GM21515 (cell line): ENCODE data around the gene ULBP2.
"Not testable (repeated sequence)": the region's sequence is repeated elsewhere in the genome, so short reads cannot be mapped to it uniquely, and the experiment has no call there.

Experiments used
- ATAC-seq: cut with Tn5 transposase; IDR thresholded peaks from one replicate; pipeline ENCODE4 v1.9.1; 2021; ENCODE audit not compliant: unreplicated experiment

ULBP2 gene

GRCh38 chr6:149966319-149966718 lies 24.5 kb downstream of the ULBP2 start:
- not testable (repeated sequence) for ATAC-seq

DNA sequence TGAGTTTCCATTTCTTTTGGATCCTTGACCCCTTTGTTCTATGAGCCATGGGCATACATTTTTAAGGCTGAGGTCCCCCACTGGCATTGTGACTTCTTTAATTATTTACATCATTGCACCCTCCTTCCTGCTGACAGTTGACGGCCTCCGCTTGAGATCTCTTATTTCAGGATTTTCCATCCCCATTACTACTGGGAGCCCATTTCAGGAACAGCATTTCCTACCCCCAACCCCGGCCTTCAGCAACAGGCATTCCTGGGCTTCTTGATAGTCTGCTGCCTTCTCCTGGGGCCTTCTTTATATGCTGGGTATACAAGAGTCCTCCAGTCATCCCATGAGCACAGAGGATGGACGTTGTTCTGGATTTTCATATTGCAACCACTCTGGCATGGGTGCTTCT lies 25.8 kb downstream of the ULBP2 start:
- no peak for ATAC-seq

DNA sequence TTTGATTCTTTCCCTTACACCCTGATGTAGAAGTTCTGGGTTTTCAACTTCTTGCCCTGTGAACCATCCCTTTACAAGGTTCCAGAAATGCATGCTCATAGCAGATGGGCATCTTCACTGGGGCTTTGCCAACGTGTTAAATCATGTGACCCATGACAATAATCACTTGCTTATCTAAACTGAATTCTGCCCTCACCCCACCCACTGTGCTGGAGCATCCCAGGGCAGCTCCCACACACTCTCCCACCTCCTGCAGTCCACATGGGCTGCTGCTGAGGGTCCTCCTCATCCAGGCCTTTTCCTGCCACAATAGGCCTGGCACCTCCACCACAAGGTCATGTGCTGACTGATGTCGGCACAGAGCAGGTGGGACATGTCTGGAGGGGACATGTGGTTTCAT lies 26.2 kb downstream of the ULBP2 start:
- not testable (repeated sequence) for ATAC-seq

DNA sequence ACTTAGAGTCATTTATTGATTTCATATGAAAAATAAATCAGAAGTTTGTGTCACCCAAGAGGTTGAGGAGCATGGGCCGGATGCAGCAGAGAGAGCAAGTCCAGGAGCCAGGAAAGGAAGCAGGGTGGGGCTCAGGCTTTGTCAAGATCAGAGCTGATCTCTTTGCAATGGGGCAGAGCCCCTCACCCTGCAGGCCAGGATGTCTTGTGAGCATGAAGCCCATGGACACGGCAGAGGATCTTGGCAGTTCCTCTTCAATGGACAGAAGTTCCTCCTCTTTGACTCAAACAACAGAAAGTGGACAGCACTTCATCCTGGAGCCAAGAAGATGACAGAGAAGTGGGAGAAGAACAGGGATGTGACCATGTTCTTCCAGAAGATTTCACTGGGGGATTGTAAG lies 27.1 kb downstream of the ULBP2 start:
- not testable (repeated sequence) for ATAC-seq

DNA sequence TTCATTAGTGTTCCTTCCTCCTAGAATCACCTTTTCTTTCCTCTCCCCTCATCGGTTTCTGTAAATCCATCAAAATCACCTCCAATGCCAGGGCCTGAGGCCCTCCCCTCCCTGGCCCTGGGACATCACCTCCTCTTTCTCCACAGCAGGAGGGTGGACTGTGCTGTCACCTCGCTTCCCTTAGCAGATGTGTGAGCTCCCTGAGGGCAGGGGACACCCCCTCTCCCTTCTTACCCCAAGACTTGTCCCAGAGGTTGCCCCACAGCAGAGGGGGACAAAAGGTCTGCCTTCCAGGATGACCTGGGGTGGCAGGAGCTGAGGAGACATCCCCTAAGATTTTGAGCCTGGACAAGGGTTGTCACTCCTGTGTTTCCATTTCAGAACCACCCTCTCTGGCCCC lies 27.8 kb downstream of the ULBP2 start:
- ATAC-seq = no peak

- not testable (repeated sequence) for ATAC-seq
Measured at GRCh38 chr6:149974394-149974793, 32.6 kb downstream of the ULBP2 start.

GRCh38 chr6:149974825-149975224 lies 33.0 kb downstream of the ULBP2 start:
- ATAC-seq = no peak

- ATAC-seq = no peak
Measured at GRCh38 chr6:149975400-149975799, 33.6 kb downstream of the ULBP2 start.

GRCh38 chr6:149977221-149977620 lies 35.4 kb downstream of the ULBP2 start:
- ATAC-seq = no peak

DNA sequence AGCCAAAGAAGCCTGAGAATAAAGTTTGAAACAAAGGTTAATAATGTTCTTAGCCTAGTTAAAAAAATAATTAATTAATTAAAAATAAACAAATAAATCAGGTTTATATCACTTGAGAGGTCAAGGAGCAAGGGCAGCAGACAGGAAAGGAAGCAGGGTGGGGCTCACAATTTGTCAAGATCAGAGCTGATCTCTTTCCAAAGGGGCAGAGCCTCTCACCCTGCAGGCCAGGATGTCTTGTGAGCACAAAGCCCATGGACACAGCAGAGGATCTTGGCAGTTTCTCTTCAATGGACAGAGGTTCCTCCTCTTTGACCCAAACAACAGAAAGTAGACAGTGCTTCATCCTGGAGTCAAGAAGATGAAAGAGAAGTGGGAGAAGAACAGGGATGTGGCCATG lies 36.8 kb downstream of the ULBP2 start:
- ATAC-seq = no peak

GRCh38 chr6:149979293-149979692 lies 37.5 kb downstream of the ULBP2 start:
- no peak for ATAC-seq

GRCh38 chr6:149983145-149983544 lies 41.3 kb downstream of the ULBP2 start:
- ATAC-seq = no peak

DNA sequence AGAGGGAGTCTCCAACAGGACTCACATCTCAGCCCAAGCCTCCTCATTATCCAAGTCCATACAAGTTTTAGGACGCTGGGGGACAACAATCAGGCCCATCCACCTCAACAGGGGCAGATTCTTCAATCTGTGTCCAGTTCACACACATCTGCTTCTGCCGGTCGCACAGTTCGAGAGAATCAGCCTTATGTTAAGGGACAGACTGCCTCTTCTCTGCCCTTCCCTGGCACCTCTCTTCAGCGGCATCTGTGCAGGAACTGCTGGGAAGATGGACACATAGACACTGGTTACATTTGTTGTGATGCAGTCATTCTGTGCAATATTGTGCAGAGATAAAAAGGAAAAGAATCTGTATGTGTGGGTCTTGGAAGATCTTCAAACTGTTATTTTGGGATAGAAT lies 43.0 kb downstream of the ULBP2 start:
- ATAC-seq = no peak

- no peak for ATAC-seq
Measured at GRCh38 chr6:149985481-149985937, 43.7 kb downstream of the ULBP2 start.

DNA sequence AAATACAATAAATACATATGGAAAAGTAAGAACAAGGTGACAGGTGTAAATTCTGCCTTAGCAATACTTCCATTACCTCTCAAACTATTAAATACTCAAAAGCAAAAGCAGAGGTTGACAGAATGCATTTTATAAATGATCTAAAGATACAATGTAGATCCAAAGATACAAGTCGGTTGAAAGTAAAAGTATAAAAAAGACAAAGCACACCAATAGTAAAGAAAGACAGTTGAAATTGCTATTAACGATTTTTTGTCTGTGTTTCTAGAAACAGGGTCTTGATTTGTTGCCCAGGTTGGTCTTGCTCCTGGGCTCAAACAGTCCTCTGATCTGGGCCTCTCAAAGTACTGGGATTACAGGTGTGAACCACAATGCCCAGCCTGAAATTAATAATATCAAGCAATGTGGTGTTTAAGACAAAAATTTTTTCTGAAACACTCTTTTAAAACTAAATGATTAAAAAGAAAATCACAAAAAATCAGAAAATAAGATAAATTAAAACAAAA lies 45.8 kb downstream of the ULBP2 start:
- no peak for ATAC-seq

GRCh38 chr6:149988550-149989346 lies 46.9 kb downstream of the ULBP2 start:
- no peak for ATAC-seq

DNA sequence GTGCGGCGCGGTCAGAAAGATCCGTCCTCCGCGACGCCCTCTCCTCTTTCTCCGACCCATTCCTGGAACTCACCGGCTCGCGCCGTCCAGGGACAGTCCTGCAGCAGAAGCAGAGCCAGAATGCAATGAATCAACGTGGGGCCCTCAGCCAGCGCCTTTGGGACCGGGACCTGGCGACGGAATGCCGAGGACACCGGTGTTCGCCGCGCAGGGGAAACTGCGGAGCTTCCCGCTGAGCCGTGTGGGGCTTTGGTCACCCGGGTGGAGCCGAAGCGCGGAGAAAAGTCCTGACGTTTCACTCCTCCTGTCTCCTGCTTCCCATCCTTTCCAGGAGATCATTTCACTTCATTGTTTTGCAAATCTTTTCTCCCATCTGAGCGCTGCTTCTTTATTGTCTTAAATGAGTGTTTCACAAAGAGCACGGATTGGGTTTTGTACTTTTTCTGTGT lies 48.4 kb downstream of the ULBP2 start:
- no peak for ATAC-seq

GRCh38 chr6:149990661-149991471 lies 49.1 kb downstream of the ULBP2 start:
- ATAC-seq = no peak

- ATAC-seq = not testable (repeated sequence)
Measured at GRCh38 chr6:149991472-149991795, 49.6 kb downstream of the ULBP2 start.

GRCh38 chr6:149991838-149992237 lies 50.0 kb downstream of the ULBP2 start:
- no peak for ATAC-seq

DNA sequence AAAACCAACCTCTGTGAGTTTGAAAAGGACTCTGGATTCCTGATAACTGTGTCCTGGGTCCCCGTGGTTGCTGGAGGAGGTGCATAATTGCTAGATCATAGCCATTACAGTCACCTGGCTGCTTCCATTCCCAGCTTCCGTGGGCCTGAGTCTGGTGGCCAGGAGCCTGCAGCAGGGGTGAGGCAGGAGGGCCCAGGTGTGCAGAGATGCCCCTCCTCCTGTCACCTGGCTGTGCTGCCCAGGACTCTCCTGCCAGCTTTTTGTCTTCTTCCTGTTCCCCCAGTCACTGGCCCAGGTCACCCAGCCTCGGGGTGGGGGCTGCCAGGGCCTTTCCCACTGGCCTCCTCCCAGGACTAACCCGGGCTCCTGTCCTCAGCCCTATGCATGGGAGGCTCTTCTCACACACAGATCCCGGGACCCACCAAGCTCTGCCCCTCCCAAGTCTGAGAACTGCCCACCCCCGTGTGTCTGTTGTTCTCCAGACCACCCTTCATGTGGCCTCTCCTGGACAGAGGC lies 53.5 kb downstream of the ULBP2 start:
- ATAC-seq = no peak

GRCh38 chr6:149995971-149996370 lies 54.2 kb downstream of the ULBP2 start:
- ATAC-seq = no peak
